ENCODE measurements around the gene EEF2. TPM values are rescaled to one million over a fixed set of nuclear protein-coding genes. Genes with fewer than 3 reads are reported as not detected.
"Not testable (repeated sequence)": the region's sequence is repeated elsewhere in the genome, so short reads cannot be mapped to it uniquely, and the experiment has no call there.

The EEF2 gene
- total RNA-seq, 2 donors from 2014 or later = 1,913 to 2,886 TPM

- Mint-ChIP-seq H3K27me3 (ENCODE audit: insufficient read depth) (no peaks in the 10 kb centered on the region), H3K9me3 (no peaks in the 10 kb centered on the region)
Measured at GRCh38 chr19:3950871-3951861, 34.1 kb downstream of the EEF2 start.

GRCh38 chr19:3949997-3950859, 35.0 kb downstream of the EEF2 start:
- Histone ChIP-seq H3K4me3 (ENCODE audit: low read length) (no peak overlapping the region), H3K27me3 (ENCODE audit: control insufficient read depth, insufficient read depth, low read length, poor library complexity, severe bottlenecking) (no peaks in the 10 kb centered on the region), H3K9me3 (ENCODE audit: control insufficient read depth, low read length) (no peaks in the 10 kb centered on the region), H3K9ac (ENCODE audit: extremely low read depth, low read length, poor library complexity, severe bottlenecking) (no peak overlapping the region), H3K36me3 (ENCODE audit: control insufficient read depth, insufficient read depth, low read length) (peaks cover under 1% of the 10 kb centered on the region), H3K4me1 (ENCODE audit: control insufficient read depth, insufficient read depth, low read length) (no peaks in the 10 kb centered on the region), H3K27ac (ENCODE audit: low read depth, low read length) (no peak overlapping the region)
- Mint-ChIP-seq H3K4me1 (no peaks in the 10 kb centered on the region), H3K4me3 (no peak overlapping the region), H3K36me3 (ENCODE audit: low read depth) (peaks cover 4% of the 10 kb centered on the region), H3K27me3 (ENCODE audit: insufficient read depth) (no peaks in the 10 kb centered on the region), H3K9me3 (no peaks in the 10 kb centered on the region), H3K27ac (no peak overlapping the region)
- peak; percentile 48 for DNase-seq
- no peak for TF ChIP-seq CTCF (conservative IDR thresholded peaks at IDR 0.05)
- 74 to 86% methylated on average over 9 to 16 of the region's 20 CpGs for WGBS, 2 experiments (ENCODE audit: insufficient coverage in 1 of 2, insufficient read length in 1 of 2)

More at GRCh38 chr19:3950871-3951861, 34.1 kb downstream of the EEF2 start:
- TF ChIP-seq CTCF (conservative IDR thresholded peaks at IDR 0.05) = no peak
- H3K27ac Mint-ChIP-seq = no peak overlapping the region
- WGBS, 2 experiments (ENCODE audit: insufficient coverage in 1 of 2, insufficient read length in 1 of 2) = 85 to 88% methylated on average over 28 to 41 of the region's 41 CpGs
- Histone ChIP-seq H3K4me1 (ENCODE audit: control insufficient read depth, insufficient read depth, low read length) (no peaks in the 10 kb centered on the region), H3K27ac (ENCODE audit: low read depth, low read length) (peak overlapping the region; percentile 44), H3K27me3 (ENCODE audit: control insufficient read depth, insufficient read depth, low read length, poor library complexity, severe bottlenecking) (no peaks in the 10 kb centered on the region), H3K9me3 (ENCODE audit: control insufficient read depth, low read length) (no peaks in the 10 kb centered on the region), H3K36me3 (ENCODE audit: control insufficient read depth, insufficient read depth, low read length) (peaks cover 9% of the 10 kb centered on the region), H3K4me3 (ENCODE audit: low read length) (no peak overlapping the region), H3K9ac (ENCODE audit: extremely low read depth, low read length, poor library complexity, severe bottlenecking) (no peak overlapping the region)
- no peaks in the 10 kb centered on the region for H3K4me1 Mint-ChIP-seq
- peak; percentile 62 for DNase-seq
- no peak overlapping the region for H3K4me3 Mint-ChIP-seq
- H3K36me3 Mint-ChIP-seq (ENCODE audit: low read depth) = peaks cover 7% of the 10 kb centered on the region

GRCh38 chr19:3949294-3949693, 36.0 kb downstream of the EEF2 start:
- H3K27ac Mint-ChIP-seq = no peak overlapping the region
- Histone ChIP-seq H3K4me1 (ENCODE audit: control insufficient read depth, insufficient read depth, low read length) (no peaks in the 10 kb centered on the region), H3K9ac (ENCODE audit: extremely low read depth, low read length, poor library complexity, severe bottlenecking) (no peak overlapping the region), H3K27me3 (ENCODE audit: control insufficient read depth, insufficient read depth, low read length, poor library complexity, severe bottlenecking) (no peaks in the 10 kb centered on the region), H3K36me3 (ENCODE audit: control insufficient read depth, insufficient read depth, low read length) (no peaks in the 10 kb centered on the region), H3K27ac (ENCODE audit: low read depth, low read length) (no peak overlapping the region), H3K9me3 (ENCODE audit: control insufficient read depth, low read length) (no peaks in the 10 kb centered on the region), H3K4me3 (ENCODE audit: low read length) (no peak overlapping the region)
- H3K4me3 Mint-ChIP-seq = no peak overlapping the region
- H3K27me3 Mint-ChIP-seq (ENCODE audit: insufficient read depth) = no peaks in the 10 kb centered on the region
- H3K4me1 Mint-ChIP-seq = no peaks in the 10 kb centered on the region
- H3K36me3 Mint-ChIP-seq (ENCODE audit: low read depth) = peaks cover 5% of the 10 kb centered on the region
- WGBS, 2 experiments (ENCODE audit: insufficient coverage in 1 of 2, insufficient read length in 1 of 2) = 87 to 96% methylated on average over 4 to 11 of the region's 11 CpGs
- DNase-seq = peak; percentile 51
- no peaks in the 10 kb centered on the region for H3K9me3 Mint-ChIP-seq
- no peak for TF ChIP-seq CTCF (conservative IDR thresholded peaks at IDR 0.05)

GRCh38 chr19:3947316-3947933, 37.8 kb downstream of the EEF2 start:
- H3K27ac Mint-ChIP-seq; H3K9ac ChIP-seq (ENCODE audit: extremely low read depth, low read length, poor library complexity, severe bottlenecking); H3K4me1 ChIP-seq (ENCODE audit: control insufficient read depth, insufficient read depth, low read length); DNase-seq; H3K9me3 Mint-ChIP-seq; H3K27me3 ChIP-seq (ENCODE audit: control insufficient read depth, insufficient read depth, low read length, poor library complexity, severe bottlenecking); H3K4me3 Mint-ChIP-seq; H3K27me3 Mint-ChIP-seq (ENCODE audit: insufficient read depth); H3K27ac ChIP-seq (ENCODE audit: low read depth, low read length); H3K9me3 ChIP-seq (ENCODE audit: control insufficient read depth, low read length); H3K4me3 ChIP-seq (ENCODE audit: low read length); H3K36me3 ChIP-seq (ENCODE audit: control insufficient read depth, insufficient read depth, low read length); H3K4me1 Mint-ChIP-seq: not testable (repeated sequence)
- WGBS, 2 experiments (ENCODE audit: insufficient coverage in 1 of 2, insufficient read length in 1 of 2) = 94 to 97% methylated on average over 9 to 15 of the region's 15 CpGs
- H3K36me3 Mint-ChIP-seq (ENCODE audit: low read depth) = peaks cover 17% of the 10 kb centered on the region

Data from endodermal cell (in vitro differentiated cells).